RWPE1 (cell line): ENCODE data around the gene MIA3.

Source experiments
- CTCF ChIA-PET: fragments of 350-600 bp; sonication (Branson Sonifier 250); formaldehyde crosslinking; extraction: SDS; loops from one replicate; lab custom pipeline; 2021; lab: Yijun Ruan, JAX
- POLR2A ChIA-PET: fragments of 400-600 bp; formaldehyde crosslinking; extraction: SDS; loops from one replicate; lab custom pipeline; 2020; ENCODE audit warnings: antibody characterized with exemption; ENCODE audit not compliant: low non-redundant PET; lab: Yijun Ruan, JAX
- DNase-seq: peaks from one replicate; pipeline ENCODE4 v3.0.0; 2012; ENCODE audit warnings: low spot score
- H3K27ac ChIP-seq: fragments of 450-650 bp; 2 replicates; pipeline ENCODE4 v1.5.1; 2017
- TF ChIP-seq, protein P1 (sequence below): fragments of 450-650 bp; conservative IDR thresholded peaks from 2 replicates; pipeline ENCODE4 v1.5.1; 2017; ENCODE audit warnings: low read depth, mild to moderate bottlenecking

The MIA3 gene

DNA sequence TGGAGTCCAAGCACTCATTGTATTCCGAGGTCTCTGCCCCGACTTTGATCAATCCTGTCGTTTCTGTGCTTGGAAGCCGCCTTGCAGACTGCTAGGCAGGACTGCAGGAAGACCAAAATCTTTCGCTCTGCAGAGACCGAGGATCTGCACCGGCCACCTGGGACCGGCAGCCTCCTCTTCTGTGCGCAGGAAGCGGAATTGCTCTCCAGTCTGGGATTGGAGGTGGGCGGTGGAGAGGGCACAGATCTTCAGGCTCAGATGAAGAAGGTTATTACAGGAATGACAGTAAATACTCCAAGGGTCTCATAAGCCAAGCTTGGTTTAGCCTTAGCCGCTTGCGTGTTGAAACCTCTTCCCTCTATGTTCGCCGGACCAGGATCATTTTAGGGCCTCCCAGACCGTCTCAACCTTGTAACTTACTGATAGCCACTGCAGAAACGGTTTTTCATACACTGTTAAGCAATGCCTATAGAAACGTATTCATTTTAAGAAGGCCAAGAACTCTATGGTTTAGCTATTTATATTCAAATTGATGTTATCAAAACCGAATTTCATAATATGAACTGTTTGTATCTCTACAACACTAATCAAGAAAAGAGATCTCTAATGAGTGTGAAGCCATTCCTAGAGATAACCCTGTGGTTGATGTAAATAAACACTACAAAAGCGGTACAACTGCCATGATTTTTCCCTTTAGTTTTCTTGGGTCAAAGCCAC lies 1.1 kb downstream of the MIA3 start:
- CTCF ChIA-PET, result interaction anchor here (0.7 to 0.9 kb wide), 2 partner anchors 15 to 154 kb away, joined by 3 to 8 read pairs; no protein-coding TSS in a partner anchor
- POLR2A ChIA-PET, result no interaction called here
- peak; percentile 12 for DNase-seq
- TF ChIP-seq, protein P1, sequence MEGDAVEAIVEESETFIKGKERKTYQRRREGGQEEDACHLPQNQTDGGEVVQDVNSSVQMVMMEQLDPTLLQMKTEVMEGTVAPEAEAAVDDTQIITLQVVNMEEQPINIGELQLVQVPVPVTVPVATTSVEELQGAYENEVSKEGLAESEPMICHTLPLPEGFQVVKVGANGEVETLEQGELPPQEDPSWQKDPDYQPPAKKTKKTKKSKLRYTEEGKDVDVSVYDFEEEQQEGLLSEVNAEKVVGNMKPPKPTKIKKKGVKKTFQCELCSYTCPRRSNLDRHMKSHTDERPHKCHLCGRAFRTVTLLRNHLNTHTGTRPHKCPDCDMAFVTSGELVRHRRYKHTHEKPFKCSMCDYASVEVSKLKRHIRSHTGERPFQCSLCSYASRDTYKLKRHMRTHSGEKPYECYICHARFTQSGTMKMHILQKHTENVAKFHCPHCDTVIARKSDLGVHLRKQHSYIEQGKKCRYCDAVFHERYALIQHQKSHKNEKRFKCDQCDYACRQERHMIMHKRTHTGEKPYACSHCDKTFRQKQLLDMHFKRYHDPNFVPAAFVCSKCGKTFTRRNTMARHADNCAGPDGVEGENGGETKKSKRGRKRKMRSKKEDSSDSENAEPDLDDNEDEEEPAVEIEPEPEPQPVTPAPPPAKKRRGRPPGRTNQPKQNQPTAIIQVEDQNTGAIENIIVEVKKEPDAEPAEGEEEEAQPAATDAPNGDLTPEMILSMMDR, result no peak
- H3K27ac ChIP-seq, result peak overlapping the region; percentile 65

DNA sequence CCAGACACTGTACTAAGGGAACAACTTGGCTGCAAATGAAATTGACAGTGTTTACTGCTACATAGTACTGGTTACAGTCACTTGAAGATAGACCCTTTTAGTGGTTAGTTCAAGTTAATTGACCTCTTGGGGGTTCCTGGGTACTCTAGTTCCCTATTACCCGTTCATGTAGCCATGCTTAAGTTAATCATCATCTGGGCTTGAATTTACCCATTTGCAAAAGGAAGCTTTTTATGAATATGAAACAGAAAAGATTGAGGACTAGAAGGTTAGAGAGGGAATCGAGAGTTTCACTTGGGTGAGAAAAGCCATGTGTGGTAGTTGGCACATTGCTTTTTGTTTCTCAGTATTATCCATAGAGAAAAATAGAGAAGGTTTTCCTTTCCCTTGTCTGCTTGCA lies 2.7 kb downstream of the MIA3 start:
- ChIA-PET POLR2A (no interaction called here), CTCF (no interaction called here)
- TF ChIP-seq, protein P1, result no peak
- no peak for DNase-seq
- no peak overlapping the region for H3K27ac ChIP-seq

- POLR2A ChIA-PET, result no interaction called here
- DNase-seq, result no peak
- TF ChIP-seq, protein P1, result no peak
- CTCF ChIA-PET, result interaction anchor here (0.6 kb wide), 1 partner anchor 14 kb away, joined by 5 read pairs; no protein-coding TSS in a partner anchor
- no peak overlapping the region for H3K27ac ChIP-seq
Measured at GRCh38 chr1:222622765-222623164, 4.9 kb downstream of the MIA3 start.

DNA sequence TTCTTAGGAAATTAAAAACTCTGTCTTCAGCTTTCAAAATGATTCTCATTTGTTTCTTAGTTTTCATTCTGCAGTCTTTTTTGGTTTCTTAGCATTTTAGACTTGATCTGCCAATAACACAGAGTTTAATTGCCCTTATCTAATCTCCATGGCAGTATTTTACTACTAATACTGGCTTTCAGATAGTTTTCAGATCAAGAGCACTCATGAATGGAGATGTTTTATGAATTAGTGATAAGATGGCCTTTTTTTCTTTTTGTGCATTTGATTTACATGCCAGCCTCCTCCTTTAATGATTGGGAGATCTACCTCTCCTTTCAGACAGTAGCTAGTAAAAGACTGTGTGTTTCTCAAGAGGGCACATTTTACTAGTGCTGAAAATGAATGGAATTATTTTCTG lies 5.6 kb downstream of the MIA3 start:
- POLR2A ChIA-PET, result no interaction called here
- TF ChIP-seq, protein P1, result no peak
- CTCF ChIA-PET, result interaction anchor here (0.7 kb wide), 1 partner anchor 929 kb away, joined by 5 read pairs; no protein-coding TSS in a partner anchor
- H3K27ac ChIP-seq, result no peak overlapping the region
- DNase-seq, result no peak

DNA sequence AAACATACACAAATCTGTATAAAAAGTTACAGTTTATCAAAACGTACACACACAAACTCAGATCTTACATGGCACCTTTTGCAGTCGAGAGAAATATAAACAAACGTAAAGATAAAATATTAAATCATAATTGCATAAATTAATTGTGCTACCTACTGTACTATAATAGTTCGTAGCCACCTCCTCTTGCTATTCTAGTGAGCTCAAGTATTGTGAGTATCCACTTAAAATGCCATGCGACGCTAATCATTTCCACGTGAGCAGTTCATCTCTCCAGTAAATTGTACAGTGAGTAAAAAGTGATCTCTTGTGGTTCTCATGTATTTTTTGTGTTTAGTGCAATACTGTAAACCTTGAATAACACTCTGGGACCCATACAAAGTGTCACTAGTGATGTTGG lies 6.3 kb downstream of the MIA3 start:
- ChIA-PET POLR2A (no interaction called here), CTCF (interaction anchor here (0.7 to 1.7 kb wide), 2 partner anchors 10 to 930 kb away, joined by 4 to 5 read pairs; no protein-coding TSS in a partner anchor)
- DNase-seq, result no peak
- TF ChIP-seq, protein P1, result no peak
- no peak overlapping the region for H3K27ac ChIP-seq

DNA sequence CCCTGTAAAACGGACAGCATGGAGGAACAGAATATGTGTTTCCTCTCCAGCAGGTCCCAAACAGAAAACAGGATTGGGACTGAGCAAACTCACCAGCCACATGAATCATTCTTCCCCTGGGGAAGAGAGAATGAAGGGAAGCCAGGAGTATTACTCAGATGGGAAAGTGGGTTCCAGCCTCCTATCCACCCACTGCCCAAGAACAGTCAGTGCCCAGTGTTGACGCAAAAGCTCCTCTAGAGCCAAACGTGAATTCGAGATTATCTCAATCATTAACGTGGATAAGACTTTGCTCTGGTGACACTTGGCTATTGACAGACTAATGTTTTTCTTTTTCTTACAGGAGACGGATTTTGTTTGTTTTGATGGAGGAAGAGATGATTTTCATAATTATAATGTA lies 9.3 kb downstream of the MIA3 start:
- CTCF ChIA-PET, result no interaction called here
- H3K27ac ChIP-seq, result no peak overlapping the region
- POLR2A ChIA-PET, result no interaction called here
- no peak for DNase-seq
- TF ChIP-seq, protein P1, result no peak
